Stimulated activated naive CD4-positive, alpha-beta T cell treated with Interleukin-2 at 50 U/mL for 16 hours (primary cell): Measurements from ENCODE around the gene NFE2L1.

Experiments
- DNase-seq: peaks from one replicate; lab custom pipeline; 2025; lab: John Stamatoyannopoulos, UW

NFE2L1 gene

GRCh38 chr17:48110761-48111160 lies 62.6 kb downstream of the NFE2L1 start:
- DNase-seq = no peak
